Measurements from ENCODE around the gene TUBE1. TPM values are rescaled to one million over a fixed set of nuclear protein-coding genes. Genes with fewer than 3 reads are reported as not detected.

TUBE1 gene
- total and polyA plus RNA-seq, 2 experiments from 2014 or later, result 26.3 to 27.7 TPM

DNA sequence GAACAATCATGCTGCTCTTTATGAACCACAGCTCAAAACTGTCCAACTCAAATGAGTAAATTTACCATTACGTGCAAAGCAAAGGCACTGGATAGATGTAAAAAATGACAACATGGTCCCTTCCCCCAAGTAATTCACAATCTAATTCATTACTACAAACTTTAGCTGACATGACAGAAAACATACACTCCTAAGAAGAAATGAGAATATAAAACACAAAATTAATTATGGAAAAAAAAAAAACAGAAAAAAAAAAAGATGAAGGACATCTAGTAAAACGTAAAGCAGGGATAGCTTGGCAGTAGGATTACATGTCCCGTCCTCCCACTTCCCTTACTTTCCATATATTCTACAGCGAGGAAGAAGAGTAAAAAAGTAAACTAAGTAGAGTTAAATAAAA, 5.7 kb downstream of the TUBE1 start:
- Histone ChIP-seq H3K9me2 (ENCODE audit: insufficient read depth) (no peaks in the 10 kb centered on the region), H3K27me3 (ENCODE audit: insufficient read depth) (no peaks in the 10 kb centered on the region), H3K79me2 (replicated peaks; ENCODE audit: insufficient read depth) (no peaks in the 10 kb centered on the region), H4K20me1 (replicated peaks; ENCODE audit: insufficient read depth) (no peaks in the 10 kb centered on the region), H3K4me2 (no peak overlapping the region), H3K36me3 (ENCODE audit: insufficient read depth) (no peaks in the 10 kb centered on the region; the same call in 1 of the 2 replicates), H3F3A (replicated peaks; ENCODE audit: low read depth) (no peaks in the 10 kb centered on the region), H3K4me3 (no peak overlapping the region), H3K4me1 (ENCODE audit: insufficient read depth) (0 out of 2 replicates have a peak, but pooled peaks cover 6% of the 10 kb centered on the region), H3K27ac (ENCODE audit: low read depth) (no peak overlapping the region), H2AFZ (no peak overlapping the region)
- Mint-ChIP-seq H3K4me1 (peaks cover 2% of the 10 kb centered on the region; the same call in 1 of the 3 replicates), H3K4me3 (no peak overlapping the region), H3K27ac (no peak overlapping the region), H3K27me3 (ENCODE audit: insufficient read depth, low read depth, poor library complexity) (no peaks in the 10 kb centered on the region), H3K9me3 (no peaks in the 10 kb centered on the region), H3K36me3 (ENCODE audit: low read depth) (peaks cover 21% of the 10 kb centered on the region; the same call in 2 of the 3 replicates)
- no peak for DNase-seq (ENCODE audit: low spot score)
- no peak for ATAC-seq
- TF ChIP-seq CTCF (conservative IDR thresholded peaks at IDR 0.05; ENCODE audit: low read depth in 2 of 2), result no peak
- TF ChIP-seq NANOG (IDR thresholded peaks at IDR 0.05; ENCODE audit: borderline replicate concordance), result no peak
- TF ChIP-seq EZH2 (IDR thresholded peaks at IDR 0.05; ENCODE audit: low read depth, unreplicated experiment), result no peak
- no peak for TF ChIP-seq CREB1 (CRISPR knock-in tag; IDR thresholded peaks at IDR 0.05; ENCODE audit: low read depth)
- TF ChIP-seq ZNF114 (CRISPR knock-in tag; IDR thresholded peaks at IDR 0.05), result no peak
- no peak for TF ChIP-seq JUNB (IDR thresholded peaks at IDR 0.05; ENCODE audit: unreplicated experiment)
- TF ChIP-seq, protein P1, sequence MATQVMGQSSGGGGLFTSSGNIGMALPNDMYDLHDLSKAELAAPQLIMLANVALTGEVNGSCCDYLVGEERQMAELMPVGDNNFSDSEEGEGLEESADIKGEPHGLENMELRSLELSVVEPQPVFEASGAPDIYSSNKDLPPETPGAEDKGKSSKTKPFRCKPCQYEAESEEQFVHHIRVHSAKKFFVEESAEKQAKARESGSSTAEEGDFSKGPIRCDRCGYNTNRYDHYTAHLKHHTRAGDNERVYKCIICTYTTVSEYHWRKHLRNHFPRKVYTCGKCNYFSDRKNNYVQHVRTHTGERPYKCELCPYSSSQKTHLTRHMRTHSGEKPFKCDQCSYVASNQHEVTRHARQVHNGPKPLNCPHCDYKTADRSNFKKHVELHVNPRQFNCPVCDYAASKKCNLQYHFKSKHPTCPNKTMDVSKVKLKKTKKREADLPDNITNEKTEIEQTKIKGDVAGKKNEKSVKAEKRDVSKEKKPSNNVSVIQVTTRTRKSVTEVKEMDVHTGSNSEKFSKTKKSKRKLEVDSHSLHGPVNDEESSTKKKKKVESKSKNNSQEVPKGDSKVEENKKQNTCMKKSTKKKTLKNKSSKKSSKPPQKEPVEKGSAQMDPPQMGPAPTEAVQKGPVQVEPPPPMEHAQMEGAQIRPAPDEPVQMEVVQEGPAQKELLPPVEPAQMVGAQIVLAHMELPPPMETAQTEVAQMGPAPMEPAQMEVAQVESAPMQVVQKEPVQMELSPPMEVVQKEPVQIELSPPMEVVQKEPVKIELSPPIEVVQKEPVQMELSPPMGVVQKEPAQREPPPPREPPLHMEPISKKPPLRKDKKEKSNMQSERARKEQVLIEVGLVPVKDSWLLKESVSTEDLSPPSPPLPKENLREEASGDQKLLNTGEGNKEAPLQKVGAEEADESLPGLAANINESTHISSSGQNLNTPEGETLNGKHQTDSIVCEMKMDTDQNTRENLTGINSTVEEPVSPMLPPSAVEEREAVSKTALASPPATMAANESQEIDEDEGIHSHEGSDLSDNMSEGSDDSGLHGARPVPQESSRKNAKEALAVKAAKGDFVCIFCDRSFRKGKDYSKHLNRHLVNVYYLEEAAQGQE (IDR thresholded peaks at IDR 0.05; ENCODE audit: unreplicated experiment), result no peak
- TF ChIP-seq ZNF462 (CRISPR knock-in tag; IDR thresholded peaks at IDR 0.05), result no peak
- no peak for TF ChIP-seq EZH2phosphoT487 (IDR thresholded peaks at IDR 0.05; ENCODE audit: unreplicated experiment)
